Skeletal muscle tissue (tissue), 4 donors: ENCODE data around the gene HIVEP3. TPM values are rescaled to one million over a fixed set of nuclear protein-coding genes. Genes with fewer than 3 reads are reported as not detected.

Experiments
- H3K27ac ChIP-seq: one replicate; pipeline ENCODE4 v1.7.0; 2013; ENCODE audit warnings: mild to moderate bottlenecking, low read depth, low read length, inconsistent platforms
- H3K27me3 ChIP-seq, 3 donors: one replicate each; pipeline ENCODE4 v1.7.0; 2013; ENCODE audit warnings: low read length in 3 of 3; ENCODE audit not compliant: control insufficient read depth in 3 of 3, insufficient read depth in 3 of 3
- H3K36me3 ChIP-seq, 3 donors: one replicate each; pipeline ENCODE4 v1.7.0; 2013; ENCODE audit warnings: low read length in 3 of 3; ENCODE audit not compliant: control insufficient read depth in 3 of 3, insufficient read depth in 3 of 3
- H3K4me1 ChIP-seq, 3 donors: one replicate each; pipeline ENCODE4 v1.7.0; 2013; ENCODE audit warnings: low read length in 3 of 3, mild to moderate bottlenecking in 3 of 3; ENCODE audit not compliant: control insufficient read depth in 3 of 3, insufficient read depth in 3 of 3
- H3K4me3 ChIP-seq, 3 donors: one replicate each; pipeline ENCODE4 v1.7.0; 2013; ENCODE audit warnings: low read length in 3 of 3
- H3K9ac ChIP-seq, 3 donors: one replicate each; pipeline ENCODE4 v1.7.0; 2013; ENCODE audit warnings: low read length in 3 of 3, mild to moderate bottlenecking in 3 of 3, moderate library complexity in 2 of 3, low read depth in 1 of 3
- H3K9me3 ChIP-seq, 3 donors: one replicate each; pipeline ENCODE4 v1.7.0; 2013; ENCODE audit warnings: low read length in 3 of 3; ENCODE audit not compliant: control insufficient read depth in 3 of 3
- total RNA-seq: library from RNA; depleted of rRNA; stranded (reverse); fragments of >200 nt; gene quantifications from one replicate; pipeline ENCODE4 v1.2.3, GENCODE V29; 2014
- donor health status: Osteomylitis.

HIVEP3 gene
- total RNA-seq, 1 donor from 2014 or later, result 0.52 TPM

GRCh38 chr1:41662765-41663437 is 255.8 kb downstream of the HIVEP3 start:
- Histone ChIP-seq H3K27ac (peak overlapping the region; percentile 73), H3K27me3 (no peaks in the 10 kb centered on the region), H3K4me3 (peak overlapping the region in 2 of 3 donors; percentile 35 to 46), H3K9me3 (no peaks in the 10 kb centered on the region), H3K4me1 (peaks cover 16 to 34% (median 27%) of the 10 kb centered on the region in 3 donors), H3K9ac (peak overlapping the region in 2 of 3 donors; percentile 59 to 64), H3K36me3 (no peaks in the 10 kb centered on the region)

GRCh38 chr1:41662061-41662764 is 256.5 kb downstream of the HIVEP3 start:
- Histone ChIP-seq H3K9me3 (no peaks in the 10 kb centered on the region), H3K27ac (peak overlapping the region; percentile 73), H3K27me3 (no peaks in the 10 kb centered on the region), H3K36me3 (no peaks in the 10 kb centered on the region), H3K4me1 (peaks cover 16 to 37% (median 27%) of the 10 kb centered on the region in 3 donors), H3K9ac (peak overlapping the region; percentile 15 to 79 (median 64)), H3K4me3 (peak overlapping the region; percentile 73 to 78 (median 77))

GRCh38 chr1:41661428-41662060 is 257.2 kb downstream of the HIVEP3 start:
- Histone ChIP-seq H3K27ac (no peak overlapping the region), H3K9ac (peak overlapping the region; percentile 15 to 79 (median 64)), H3K36me3 (no peaks in the 10 kb centered on the region), H3K4me1 (peaks cover 16 to 37% (median 27%) of the 10 kb centered on the region in 3 donors), H3K27me3 (no peaks in the 10 kb centered on the region), H3K4me3 (peak overlapping the region; percentile 73 to 78 (median 77)), H3K9me3 (no peaks in the 10 kb centered on the region)

- Histone ChIP-seq H3K4me3 (peak overlapping the region in 2 of 3 donors; percentile 77 to 78), H3K9me3 (no peaks in the 10 kb centered on the region), H3K9ac (peak overlapping the region in 2 of 3 donors; percentile 64 to 79), H3K27me3 (no peaks in the 10 kb centered on the region), H3K27ac (no peak overlapping the region), H3K36me3 (no peaks in the 10 kb centered on the region), H3K4me1 (peaks cover 16 to 33% (median 23%) of the 10 kb centered on the region in 3 donors)
Observed at GRCh38 chr1:41660570-41661427, 257.9 kb downstream of the HIVEP3 start.

- no peak overlapping the region for H3K27ac ChIP-seq
- H3K4me3 ChIP-seq, result no peak overlapping the region
- no peak overlapping the region for H3K9ac ChIP-seq
- H3K27me3 ChIP-seq, result no peaks in the 10 kb centered on the region
- H3K9me3 ChIP-seq, result no peaks in the 10 kb centered on the region
- no peaks in the 10 kb centered on the region for H3K36me3 ChIP-seq
- peaks cover 12 to 24% (median 14%) of the 10 kb centered on the region in 3 donors for H3K4me1 ChIP-seq
Observed at GRCh38 chr1:41659903-41660302, 258.8 kb downstream of the HIVEP3 start.

GRCh38 chr1:41659159-41659495 is 259.6 kb downstream of the HIVEP3 start:
- H3K27me3 ChIP-seq, result no peaks in the 10 kb centered on the region
- no peak overlapping the region for H3K27ac ChIP-seq
- no peaks in the 10 kb centered on the region for H3K36me3 ChIP-seq
- H3K4me1 ChIP-seq, result peaks cover 12 to 19% (median 13%) of the 10 kb centered on the region in 3 donors
- no peak overlapping the region for H3K4me3 ChIP-seq
- H3K9ac ChIP-seq, result no peak overlapping the region
- H3K9me3 ChIP-seq, result no peaks in the 10 kb centered on the region

- Histone ChIP-seq H3K27ac (no peak overlapping the region), H3K9me3 (no peaks in the 10 kb centered on the region), H3K36me3 (no peaks in the 10 kb centered on the region), H3K4me1 (peaks cover 12 to 14% (median 13%) of the 10 kb centered on the region in 3 donors), H3K27me3 (no peaks in the 10 kb centered on the region), H3K9ac (no peak overlapping the region), H3K4me3 (no peak overlapping the region)
Observed at GRCh38 chr1:41658431-41659158, 260.1 kb downstream of the HIVEP3 start.

- Histone ChIP-seq H3K4me1 (peaks cover 9 to 12% (median 11%) of the 10 kb centered on the region in 3 donors), H3K9me3 (no peaks in the 10 kb centered on the region), H3K9ac (no peak overlapping the region), H3K4me3 (no peak overlapping the region), H3K27me3 (no peaks in the 10 kb centered on the region), H3K36me3 (no peaks in the 10 kb centered on the region), H3K27ac (no peak overlapping the region)
Observed at GRCh38 chr1:41657679-41658295, 260.9 kb downstream of the HIVEP3 start.
